Activated naive CD8-positive, alpha-beta T cell treated with anti-CD3 and anti-CD28 coated beads, Interleukin-2, amount 50 U/mL, for 16 hours (primary cell): ENCODE results near the gene UGT2B28.
"Not testable (repeated sequence)": the region's sequence is repeated elsewhere in the genome, so short reads cannot be mapped to it uniquely, and the experiment has no call there.

ENCODE experiments used
- DNase-seq: peaks from one replicate; pipeline ENCODE4 v3.0.0-alpha.2; 2020; ENCODE audit warnings: low read depth, low spot score

UGT2B28 gene

DNA sequence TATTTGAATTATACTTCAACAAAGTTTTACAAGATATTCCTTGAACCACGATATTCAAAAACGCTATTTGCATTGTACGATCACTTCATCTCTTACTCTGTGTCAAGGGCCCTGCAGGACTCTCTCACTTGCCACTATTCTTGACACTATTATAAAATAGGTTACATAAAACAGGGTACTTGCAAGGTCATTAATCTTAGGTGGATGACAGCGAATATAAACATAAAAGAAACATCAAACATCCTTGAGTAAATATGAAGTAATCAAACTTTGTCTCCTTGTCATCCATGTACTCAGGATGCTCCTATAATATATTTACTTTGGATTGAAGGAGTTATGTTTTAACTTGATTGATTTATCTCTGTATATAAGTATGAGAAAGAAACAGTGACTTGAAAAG is at the start of gene UGT2B28:
Gene UGT2B28 (plus strand): TSS at position 395 of the 400 bp plus-strand sequence. CDS start 26 bp downstream, outside the sequence.
- not testable (repeated sequence) for DNase-seq

DNA sequence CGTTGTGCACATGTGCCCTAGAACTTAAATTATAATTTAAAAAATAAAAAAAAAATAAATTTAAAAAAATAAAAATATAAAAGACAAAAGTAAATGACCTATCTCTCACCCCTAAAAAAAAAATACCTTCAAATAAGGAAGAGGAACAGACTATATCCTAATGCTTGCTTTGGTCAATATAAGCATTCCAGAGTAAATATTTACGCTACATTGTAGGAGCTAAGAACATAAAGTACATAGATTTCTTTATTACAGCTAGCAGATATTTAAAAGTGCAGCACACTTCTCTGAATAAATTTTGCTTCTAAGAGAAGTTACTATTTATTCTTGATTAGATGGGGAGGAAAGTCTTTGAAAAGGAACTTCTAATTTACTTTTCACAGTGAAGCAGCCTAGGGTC is 41.2 kb upstream of the UGT2B28 start:
- no peak for DNase-seq

DNA sequence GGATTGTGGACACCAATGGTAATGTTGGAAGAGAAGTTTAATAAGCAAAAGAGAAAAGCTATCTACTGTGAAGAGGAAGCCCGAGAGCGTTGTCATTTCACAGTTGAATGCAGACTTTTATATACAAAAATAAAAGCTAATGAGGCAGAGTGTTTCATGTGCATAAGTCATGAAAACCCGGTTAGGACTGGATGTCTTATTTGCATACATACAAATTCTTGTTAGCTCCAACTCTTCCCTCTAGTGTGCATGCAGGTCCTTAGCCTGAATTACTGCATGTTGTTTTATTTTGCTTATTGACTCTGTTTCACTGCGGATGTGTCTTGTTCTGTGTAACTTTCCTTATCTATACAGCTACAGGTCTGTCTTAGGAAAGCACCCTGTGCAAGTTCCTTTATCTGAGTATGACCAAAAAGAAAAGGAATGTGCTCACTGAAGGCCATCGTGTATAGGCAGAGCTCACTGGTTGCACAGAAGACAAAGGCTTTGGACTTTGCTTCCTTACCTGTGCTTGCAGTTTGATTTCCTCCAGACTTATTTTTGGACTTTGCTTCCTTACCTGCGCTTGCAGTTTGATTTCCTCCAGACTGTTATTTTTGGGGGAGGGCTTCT is 40.6 kb upstream of the UGT2B28 start:
- DNase-seq: no peak

DNA sequence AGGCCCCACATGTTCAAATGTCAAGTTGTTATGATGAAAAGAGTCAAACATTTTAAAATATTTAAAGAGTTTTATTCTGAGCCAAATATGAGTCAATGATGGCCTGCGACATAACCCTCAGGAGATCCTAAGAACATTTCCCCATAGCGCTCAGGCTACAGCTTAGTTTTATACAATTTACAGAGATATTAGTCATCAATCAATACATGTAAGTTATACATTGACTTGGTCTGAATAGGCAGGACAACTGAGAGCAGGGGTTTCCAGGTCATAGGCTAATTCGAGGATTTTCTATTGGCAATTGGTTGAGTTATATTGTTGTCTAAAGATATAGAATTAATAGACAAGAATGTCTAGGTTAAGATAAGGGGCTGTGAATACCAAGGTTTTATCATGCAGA is 39.5 kb upstream of the UGT2B28 start:
- not testable (repeated sequence) for DNase-seq

DNA sequence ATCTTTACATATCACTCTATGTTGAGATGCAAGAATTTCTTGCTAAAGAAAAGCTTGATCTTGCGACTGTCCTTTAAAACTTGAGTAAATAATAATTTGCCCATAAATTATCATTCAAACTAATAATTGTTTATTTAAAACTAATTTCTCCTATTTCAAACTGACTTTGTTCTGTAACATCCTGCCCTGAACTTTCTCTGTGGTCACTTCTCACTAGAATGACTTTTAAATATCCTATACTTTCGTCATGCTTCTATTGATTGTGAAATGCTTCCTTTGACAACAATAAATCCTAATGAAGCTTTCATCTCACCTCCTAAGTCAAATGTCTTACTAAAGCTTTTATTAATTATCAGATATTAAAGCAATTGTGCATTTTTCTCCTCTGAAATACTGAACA is 38.5 kb upstream of the UGT2B28 start:
- not testable (repeated sequence) for DNase-seq

DNA sequence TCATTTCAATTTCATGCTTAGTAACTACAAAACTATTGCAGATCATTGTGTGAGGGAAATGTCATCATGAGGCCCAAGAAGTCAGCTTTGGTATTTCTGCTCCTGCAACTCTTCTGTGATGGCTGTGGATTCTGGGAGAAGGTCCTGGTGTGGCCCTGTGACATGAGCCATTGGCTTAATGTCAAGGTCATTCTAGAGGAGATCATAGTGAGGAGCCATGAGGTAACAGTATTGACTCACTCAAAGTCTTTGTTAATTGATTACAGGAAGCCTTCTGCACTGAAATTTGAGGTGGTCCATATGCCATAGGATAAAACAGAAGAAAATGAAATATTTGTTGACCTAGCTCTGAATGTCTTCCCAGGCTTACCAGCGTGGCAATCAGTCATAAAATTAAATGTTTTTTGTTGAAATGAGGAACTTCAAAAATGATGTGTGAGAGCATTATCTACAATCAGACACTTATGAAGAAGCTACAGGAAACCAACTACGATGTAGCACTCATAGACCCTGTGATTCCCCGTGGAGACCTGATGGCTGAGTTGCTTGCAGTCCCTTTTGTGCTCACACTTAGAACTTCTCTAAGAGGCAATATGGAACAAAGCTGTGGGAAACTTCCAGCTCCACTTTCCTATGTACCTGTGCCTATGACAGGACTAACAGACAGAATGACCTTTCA is 37.6 kb upstream of the UGT2B28 start:
- not testable (repeated sequence) for DNase-seq

DNA sequence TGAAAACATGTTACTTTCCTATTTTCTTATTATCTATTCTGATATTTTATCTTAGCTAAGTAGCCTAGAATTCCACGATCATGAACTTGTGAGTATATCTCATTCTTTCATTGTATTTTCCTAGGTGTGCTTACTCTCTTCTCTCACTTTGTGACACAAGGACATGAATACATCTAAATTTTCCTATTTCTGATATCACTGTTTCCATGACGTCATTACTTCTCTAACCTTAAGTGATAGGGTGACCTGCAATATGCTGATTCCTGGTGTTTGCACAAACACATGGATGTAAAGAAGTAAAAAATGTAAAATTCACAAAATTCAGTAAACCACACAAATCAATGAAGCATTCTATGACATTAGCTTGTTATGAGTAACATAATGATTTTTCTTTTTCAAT is 29.4 kb upstream of the UGT2B28 start:
- DNase-seq: not testable (repeated sequence)

DNA sequence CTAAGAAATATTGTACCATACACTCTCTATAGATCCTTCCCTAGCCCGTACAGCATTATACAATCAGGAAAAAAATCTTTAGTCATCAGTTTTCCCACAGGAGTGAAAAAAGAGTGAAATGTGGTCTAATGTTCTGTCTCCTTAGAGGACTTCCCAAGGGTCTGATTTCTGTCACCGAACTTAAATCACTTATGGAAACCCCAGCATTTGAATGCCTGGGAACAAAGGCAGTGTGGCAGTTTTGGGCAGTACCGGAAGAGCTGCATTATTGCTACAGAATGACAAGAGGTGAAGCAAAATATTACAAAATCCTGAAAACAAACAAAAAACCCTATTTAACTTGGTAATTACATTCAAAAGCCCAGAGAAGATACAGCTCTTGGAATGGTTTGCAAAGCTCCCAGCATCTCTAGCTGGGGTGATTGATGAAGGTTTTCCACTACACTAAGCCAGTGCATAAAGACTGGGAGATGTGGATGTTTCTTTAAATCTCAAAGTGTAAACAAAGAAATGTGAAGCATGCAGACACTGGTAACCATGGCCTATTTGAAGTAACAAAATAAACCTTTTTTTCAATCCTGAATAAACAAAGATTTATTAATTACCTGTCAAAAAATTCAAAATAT is 27.0 kb upstream of the UGT2B28 start:
- not testable (repeated sequence) for DNase-seq

DNA sequence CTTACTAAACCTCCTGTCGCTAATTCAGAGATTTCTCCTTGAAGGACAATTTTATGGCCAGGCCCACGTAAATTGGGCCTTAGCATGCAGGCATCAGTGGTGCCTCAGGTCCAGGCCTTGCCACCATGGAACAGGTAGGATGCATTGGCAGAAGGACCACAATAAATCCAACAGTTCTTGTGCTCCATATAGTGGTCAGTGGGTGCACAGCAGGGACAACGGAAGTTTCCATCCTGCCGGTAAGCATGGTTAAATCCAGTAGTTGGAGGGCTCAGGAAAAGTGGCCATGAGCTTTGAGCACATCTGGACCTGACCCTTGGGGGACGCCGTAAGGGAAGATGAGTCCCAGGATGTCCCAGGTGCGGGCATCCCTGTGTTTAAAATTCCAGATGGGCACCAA is 11.7 kb upstream of the UGT2B28 start:
- not testable (repeated sequence) for DNase-seq

DNA sequence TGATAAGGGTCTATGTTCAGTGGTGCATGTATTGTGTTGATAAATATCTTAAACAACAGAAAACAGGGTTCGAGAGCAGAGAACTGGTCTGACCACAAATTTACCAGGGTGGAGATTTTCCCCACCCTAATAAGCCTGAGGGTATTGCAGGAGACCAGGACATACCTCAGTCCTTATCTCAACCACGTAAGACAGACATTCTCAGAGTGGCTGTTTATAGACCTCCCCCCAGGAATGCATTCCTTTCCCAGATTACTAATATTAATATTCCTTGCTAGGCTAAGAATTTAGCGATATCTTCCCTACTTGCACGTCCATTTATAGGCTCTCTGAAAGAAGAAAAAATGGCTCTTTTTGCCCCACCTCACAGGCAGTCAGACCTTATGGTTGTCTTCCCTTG is 16.1 kb downstream of the UGT2B28 start:
- DNase-seq: not testable (repeated sequence)

DNA sequence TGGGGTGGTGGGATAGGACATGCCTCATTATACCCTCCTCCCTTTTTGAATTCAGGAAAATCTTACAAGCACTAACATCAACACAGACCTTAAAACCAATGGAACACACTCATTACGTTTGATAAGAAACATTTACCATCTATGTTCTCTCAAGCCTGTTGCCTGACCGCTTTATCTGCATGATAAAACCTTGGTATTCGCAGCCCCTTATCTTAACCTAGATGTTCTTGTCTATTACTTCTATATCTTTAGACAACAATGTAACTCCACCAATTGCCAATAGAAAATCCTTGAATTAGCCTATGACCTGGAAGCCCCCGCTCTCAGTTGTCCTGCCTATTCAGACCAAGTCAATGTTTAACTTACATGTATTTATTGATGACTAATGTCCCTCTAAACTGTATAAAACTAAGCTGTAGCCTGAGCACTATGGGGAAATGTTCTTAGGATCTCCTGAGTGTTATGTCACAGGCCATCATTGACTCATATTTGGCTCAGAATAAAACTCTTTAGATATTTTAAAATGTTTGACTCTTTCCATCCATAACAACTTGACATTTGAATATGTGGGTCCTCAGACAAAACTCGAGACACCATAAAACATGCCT is 28.3 kb downstream of the UGT2B28 start:
- DNase-seq: not testable (repeated sequence)

DNA sequence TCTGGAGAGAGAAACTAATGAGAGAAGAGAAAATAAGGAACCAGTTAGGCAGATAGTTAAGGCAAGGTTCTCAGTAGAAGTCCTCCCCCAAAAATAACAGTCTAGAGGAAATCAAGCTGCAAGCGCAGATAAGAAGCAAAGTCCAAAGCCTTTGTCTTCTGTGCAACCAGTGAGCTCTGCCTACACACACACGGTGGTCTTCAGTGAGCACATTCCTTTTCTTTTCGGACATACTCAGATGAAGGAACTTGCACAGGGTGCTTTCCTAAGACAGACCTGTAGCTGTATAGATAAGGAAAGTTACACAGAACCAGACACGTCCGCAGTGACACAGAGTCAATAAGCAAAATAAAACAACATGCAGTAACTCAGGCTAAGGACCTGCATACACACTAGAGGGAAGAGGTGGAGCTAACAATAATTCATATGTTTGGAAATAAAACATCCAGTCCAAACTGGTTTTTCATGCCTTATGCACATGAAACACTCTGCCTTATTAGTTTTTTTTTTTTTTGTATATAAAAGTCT is 29.3 kb downstream of the UGT2B28 start:
- not testable (repeated sequence) for DNase-seq

DNA sequence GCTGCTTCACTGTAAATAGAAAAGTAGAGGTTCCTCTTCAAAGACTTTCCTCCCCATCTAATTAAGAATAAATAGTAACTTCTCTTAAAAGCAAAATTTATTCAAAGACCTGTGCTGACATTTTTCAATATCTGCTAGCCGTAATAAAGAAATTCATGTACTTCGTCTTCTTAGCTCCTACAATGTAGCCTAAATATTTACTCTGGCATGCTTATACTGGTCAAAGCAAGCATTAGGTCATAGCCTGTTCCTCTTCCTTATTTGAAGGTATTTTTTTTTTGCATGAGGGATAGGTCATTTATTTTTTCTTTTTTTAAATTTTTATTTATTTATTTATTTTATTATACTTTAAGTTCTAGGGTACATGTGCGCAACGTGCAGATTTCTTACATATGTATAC is 30.0 kb downstream of the UGT2B28 start:
- not testable (repeated sequence) for DNase-seq

DNA sequence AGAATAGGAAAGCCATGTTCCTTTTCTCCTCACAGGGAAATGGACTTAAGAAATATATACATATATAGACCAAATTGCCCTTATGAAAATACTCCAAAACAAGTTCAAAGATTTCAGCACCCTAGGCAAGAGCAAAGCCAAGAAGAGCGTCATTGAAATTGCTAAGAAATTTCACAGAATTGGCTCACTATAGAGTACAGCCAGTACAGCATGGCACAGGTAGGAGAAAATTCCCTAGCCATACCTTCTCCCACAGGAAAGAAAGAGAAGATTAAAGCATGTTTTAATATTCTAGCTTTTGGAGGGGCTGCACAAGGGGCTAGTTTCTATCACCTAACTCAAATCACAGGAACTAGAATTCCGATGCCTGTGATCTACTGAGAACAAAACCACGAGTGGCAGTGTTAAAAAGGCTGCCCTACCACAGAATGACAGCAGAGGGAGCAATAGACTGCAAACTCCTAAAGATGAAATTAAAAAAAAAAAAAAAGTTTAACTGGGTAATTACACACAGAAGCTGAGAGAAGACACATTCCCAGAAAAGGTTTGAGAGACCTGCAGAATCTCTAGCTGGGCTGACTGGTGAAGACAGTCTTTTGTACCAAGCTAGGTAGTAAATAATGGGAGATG is 37.5 kb downstream of the UGT2B28 start:
- DNase-seq: not testable (repeated sequence)

DNA sequence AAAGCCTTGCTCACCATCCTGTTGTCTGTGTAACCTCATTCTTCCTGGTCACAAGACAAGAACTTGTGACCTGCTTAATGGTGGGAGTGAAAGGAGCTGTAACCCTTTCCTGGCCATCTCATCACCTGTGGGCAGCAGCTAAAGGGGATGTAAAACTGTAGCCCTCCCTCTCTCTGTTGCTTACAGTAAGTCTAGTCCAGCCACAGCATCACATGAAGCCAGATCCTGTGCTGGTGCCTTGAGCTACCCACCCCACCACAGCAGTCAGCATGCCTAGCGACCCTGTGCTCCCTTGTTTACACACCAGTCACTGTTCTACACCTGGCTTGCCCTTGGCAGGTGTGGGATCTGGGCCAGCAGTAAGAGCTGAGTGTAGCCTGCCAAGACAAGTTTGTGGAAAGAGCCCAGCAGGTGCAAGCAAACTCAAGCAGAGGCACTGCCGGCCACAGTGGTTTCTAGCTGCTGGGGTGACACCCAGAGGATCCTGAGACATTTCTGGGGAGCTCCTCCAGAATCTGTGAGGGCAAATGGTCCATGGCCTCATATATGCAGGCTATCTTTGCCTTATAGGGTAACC is 41.0 kb downstream of the UGT2B28 start:
- DNase-seq: no peak

DNA sequence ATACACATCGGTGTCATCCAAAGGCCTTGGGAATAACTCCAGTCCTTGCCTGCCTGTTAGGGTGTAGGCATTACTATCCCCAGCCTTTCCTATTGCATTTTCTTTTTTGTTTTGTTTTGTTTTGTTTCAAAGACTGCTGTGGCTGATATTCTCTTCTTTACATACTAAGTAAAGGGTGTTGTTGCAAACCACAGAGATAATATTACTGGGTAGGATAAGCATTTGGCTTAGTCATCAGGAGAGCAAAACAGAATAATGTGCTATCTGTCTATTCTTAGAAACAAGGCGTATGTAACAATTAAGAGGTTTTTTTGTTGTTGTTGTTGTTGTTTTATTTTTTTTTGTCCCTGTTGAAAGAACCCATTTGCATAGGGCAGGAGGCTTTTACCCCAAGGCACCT is 41.8 kb downstream of the UGT2B28 start:
- no peak for DNase-seq

DNA sequence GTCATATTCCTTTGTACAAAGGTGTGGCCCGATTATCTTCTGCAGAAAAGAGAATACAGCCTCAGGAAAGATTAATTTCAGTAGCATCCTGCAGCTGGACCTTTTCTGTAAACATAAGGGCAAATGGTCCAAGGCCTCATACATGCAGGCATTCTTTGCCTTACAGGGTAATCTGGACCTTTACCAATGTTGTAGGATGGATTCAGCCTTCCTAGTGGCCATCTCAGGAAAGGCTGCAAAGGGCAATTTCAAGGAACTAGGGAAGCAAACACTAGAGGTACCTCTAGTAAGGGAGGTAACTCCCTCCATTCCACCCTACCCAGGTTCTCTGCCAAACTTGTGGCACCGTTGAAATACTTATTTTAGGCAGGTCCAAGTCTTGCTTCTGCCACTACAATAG is 43.0 kb downstream of the UGT2B28 start:
- no peak for DNase-seq

DNA sequence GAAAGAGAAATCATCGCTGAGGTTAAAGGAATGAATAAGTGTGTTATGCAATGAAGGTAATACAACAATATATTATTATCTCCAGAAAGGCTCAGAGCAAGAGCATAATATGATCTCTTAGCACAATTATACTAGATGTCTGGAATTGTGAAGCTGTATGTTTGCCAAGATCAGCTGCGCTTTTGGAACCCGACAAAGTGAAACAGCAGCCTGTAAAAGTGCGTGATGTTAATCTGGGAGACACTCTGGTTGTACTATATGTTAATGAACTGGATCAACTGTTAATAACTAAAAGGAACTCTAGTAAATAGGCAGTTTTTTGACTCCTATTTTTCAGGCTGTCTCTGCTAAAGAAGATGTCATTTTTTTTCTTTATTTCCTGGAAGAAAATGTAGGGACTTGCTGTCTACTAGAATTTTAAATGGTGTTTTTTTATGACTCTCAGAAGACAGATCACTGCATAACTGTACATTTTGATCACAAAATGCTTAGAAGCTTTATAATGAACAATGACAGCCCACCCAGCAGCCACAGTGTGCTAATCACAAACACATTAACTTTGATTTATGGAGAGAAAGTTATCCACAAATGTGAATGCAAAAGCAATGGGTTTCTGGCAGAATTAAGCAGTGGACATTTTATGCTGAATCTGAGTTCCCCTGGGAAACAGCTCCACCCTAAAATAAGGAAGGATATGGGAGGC is 50.2 kb downstream of the UGT2B28 start:
- no peak for DNase-seq

DNA sequence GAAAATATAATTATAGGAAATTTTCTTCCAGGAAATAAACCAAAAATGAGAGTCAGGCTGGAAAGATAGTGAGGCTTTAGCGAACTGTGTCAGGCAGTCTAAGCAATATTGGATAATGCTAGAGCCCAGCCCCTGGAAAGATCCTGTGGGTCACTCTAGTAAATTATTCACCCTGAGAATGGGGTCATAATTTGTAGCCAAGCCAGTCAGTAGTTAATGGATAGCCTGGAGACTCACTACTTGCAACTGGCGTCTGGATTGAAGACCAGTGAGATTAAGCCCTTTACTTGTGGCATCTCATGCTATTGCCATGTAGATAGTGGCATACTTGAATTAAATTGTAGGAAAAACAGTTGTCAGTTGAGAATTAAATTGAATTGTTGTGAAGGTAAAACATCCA is 51.0 kb downstream of the UGT2B28 start:
- not testable (repeated sequence) for DNase-seq

DNA sequence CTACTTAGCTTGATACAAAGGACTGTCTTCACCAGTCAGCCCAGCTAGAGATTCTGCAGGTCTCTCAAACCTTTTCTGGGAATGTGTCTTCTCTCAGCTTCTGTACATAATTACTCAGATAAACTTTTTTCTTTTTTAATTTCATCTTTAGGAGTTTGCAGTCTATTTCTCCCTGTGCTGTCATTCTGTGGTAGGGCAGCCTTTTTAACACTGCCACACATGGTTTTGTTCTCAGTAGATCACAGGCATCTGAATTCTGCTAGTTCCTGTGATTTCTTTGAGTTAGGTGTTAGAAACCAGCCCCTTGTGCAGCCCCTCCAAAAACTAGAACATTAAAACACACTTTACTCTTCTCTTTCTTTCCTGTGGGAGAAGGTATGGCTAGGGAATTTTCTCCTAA is 55.2 kb downstream of the UGT2B28 start:
- DNase-seq: not testable (repeated sequence)

DNA sequence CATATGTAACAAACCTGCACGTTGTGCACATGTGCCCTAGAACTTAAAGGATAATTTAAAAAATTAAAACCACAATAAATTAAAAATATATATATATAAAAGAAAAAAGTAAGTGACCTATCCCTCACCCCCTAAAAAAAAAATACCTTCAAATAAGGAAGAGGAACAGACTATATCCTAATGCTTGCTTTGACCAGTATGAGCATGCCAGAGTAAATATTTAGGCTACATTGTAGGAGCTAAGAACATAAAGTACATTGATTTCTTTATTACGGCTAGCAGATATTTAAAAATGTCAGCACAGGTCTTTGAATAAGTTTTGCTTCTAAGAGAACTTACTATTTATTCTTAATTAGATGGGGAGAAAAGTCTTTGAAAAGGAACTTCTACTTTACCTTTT is 62.8 kb downstream of the UGT2B28 start:
- not testable (repeated sequence) for DNase-seq
